GM10266 (cell line): ENCODE results near the gene CDH4.

Experiments used
- DNase-seq: peaks from one replicate; pipeline ENCODE4 v3.0.0; 2012; ENCODE audit errors: extremely low spot score
- TF ChIP-seq, protein P1 (sequence below): IDR thresholded peaks from 2 replicates; pipeline ENCODE4 v1.5.1; 2012; ENCODE audit warnings: mild to moderate bottlenecking, low read depth; ENCODE audit not compliant: control insufficient read depth, insufficient read depth; ENCODE audit errors: missing control alignments

The CDH4 gene

DNA sequence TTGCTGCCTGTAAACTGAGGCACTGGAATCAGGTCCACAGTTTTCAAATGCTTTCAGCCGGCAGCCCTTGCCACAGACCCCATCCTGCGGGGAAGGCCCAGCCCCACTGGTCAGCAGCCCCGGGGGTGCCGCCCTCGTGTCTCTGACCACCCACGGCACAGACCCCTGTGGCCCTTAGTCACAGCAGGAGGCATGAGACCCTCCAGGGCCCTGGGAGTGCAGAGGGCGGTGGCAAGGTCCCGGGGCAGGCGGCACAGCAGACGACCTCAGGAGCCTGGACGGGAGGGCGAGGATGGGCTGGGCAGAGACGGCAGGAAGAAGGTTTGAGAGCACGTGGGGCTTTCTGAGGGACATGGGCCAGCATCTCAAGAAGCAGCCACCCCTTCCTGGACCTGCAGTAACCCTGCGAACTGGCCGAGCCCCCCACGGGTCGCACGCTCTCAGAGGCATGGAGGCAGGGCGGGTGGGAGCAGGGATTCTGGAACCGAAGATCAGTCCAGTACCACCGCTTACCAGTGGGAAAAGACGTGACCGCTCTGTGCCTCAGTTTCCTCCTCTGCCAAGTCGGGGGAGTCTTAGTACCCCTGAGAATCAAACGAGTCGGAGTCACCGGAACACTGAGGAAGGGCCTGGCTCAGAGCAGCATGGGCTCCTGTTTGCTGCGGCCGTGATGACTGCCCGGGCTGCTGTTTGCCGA, 672.9 kb downstream of the CDH4 start:
- DNase-seq, result no peak
- TF ChIP-seq, protein P1, sequence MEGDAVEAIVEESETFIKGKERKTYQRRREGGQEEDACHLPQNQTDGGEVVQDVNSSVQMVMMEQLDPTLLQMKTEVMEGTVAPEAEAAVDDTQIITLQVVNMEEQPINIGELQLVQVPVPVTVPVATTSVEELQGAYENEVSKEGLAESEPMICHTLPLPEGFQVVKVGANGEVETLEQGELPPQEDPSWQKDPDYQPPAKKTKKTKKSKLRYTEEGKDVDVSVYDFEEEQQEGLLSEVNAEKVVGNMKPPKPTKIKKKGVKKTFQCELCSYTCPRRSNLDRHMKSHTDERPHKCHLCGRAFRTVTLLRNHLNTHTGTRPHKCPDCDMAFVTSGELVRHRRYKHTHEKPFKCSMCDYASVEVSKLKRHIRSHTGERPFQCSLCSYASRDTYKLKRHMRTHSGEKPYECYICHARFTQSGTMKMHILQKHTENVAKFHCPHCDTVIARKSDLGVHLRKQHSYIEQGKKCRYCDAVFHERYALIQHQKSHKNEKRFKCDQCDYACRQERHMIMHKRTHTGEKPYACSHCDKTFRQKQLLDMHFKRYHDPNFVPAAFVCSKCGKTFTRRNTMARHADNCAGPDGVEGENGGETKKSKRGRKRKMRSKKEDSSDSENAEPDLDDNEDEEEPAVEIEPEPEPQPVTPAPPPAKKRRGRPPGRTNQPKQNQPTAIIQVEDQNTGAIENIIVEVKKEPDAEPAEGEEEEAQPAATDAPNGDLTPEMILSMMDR, result no peak

DNA sequence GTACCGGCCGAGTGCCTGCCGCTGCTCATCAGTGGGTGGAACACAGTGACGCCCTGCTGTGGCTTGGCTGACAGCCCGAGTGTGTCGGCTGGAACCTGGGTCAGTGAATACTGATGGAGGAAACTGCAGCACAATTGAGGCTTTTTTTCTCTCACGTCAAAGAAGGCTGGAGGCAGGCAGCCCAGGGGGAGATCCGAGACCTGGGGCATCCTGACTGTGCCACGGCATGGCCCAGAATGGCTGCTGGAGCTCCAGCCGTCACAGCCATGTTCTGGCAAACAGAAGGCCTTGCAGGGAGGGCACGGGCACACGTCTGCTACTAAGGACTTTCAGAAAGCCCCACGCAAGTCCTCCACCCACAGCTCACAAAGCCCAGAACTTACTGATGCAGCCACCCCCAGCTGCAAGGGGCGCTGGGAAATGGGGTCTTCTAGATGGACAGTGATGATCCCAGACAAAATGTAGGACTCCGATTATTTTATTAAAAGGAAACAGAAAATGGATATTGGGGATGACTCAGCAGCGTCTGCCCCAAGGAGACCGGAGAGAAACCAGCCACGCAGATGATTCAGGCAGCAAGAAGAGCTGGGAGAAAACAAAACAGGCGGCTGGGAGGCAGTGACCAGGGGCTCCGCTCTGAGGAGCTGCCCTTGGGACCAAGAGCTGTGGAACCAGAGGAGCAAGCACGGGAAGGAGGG, 673.6 kb downstream of the CDH4 start:
- no peak for DNase-seq
- TF ChIP-seq, protein P1, result no peak

DNA sequence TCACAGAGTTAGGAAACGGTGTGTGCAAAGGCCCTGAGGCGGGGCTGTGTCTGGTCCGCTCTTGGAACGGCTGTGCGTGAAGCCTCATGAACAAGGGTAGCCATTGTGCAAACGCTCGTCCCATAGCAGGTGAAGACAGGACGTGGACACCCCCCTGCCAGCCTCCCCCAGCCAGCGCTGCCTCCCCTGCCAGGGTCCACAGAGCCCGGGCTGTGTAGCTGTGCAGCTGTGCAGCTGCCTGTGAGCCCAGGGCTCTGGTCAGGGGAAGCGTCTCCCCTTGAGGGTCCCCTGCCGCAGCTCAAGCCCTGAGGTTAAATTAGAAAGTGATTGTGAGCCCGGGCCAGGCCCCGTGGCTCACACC, 674.2 kb downstream of the CDH4 start:
- no peak for DNase-seq
- TF ChIP-seq, protein P1, result no peak

DNA sequence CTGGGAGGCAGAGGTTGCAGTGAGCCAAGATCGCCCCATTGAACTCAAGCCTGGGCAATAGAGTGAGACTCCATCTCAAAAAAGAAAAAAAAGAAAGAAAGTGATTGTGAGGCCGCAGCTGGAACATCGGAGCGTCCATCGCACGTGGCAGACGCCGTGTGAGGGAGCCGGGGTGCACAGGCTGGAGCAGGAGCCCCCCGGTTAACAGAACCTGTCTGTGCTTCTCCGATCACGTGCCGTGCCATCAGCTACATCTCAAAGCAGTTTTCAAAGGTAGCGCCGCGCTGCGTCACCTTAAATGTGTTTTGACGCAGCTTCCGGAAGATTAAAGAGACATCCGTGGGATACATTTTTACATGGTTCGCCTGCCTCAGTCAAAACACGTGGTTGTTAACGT, 674.7 kb downstream of the CDH4 start:
- TF ChIP-seq, protein P1, result no peak
- no peak for DNase-seq

DNA sequence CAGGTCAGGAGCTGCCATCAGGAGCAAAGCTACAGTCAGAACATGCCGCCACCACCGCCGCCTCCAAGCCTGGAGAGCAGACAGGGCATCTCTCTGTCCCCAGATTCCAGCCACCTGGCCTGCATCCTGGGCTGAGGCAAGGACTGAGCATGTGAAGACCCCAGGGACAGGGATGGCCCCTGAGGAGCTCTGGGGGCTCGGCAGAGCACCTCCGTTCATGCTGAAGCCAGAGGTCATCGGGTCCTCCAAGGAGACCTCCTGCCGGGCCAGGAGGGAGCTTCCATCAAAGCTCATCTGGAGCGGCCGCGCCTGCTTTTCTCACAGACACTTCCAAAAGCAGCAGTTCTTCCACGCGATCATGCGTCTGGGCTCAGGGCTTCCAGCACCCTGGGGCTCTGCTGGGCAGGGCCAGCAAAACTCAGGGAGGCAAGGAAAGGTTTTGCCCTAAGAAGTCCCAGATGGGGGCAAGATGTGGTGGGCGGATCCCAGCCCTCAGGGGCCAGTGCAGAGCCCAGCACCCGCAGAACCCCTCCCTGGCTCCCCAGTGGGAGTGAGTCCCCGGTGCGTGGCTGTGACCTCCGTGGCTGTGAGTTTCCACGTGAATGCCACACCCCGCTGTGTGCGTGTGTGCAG, 675.2 kb downstream of the CDH4 start:
- DNase-seq, result no peak
- TF ChIP-seq, protein P1, result no peak

DNA sequence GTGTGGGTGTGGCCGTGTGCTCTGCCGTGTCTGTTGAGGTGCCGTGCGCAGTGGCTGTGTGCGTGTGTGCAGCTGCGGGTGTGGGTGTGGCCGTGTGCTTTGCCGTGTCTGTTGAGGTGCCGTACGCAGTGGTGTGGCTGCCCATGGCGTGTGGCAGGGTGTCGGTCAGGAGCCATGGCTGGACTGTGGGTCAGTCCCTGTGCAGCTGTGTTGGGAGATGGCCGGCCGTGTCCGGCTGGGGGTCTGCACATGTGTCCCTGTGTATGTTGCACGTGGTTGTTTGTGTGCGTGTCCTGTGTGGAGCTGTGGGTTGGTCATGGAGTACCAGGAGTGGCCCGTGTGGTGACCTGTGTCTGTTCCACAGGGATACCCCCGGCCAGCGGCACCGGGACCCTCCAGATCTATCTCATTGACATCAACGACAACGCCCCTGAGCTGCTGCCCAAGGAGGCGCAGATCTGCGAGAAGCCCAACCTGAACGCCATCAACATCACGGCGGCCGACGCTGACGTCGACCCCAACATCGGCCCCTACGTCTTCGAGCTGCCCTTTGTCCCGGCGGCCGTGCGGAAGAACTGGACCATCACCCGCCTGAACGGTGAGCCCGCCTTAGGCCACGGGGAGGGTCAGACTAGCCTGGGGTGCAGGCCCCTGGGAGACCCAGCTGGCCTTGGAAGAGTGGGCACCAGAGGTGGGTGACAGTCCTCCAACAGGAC, 675.9 kb downstream of the CDH4 start:
- no peak for DNase-seq
- TF ChIP-seq, protein P1, result no peak
